HG02973 (cell line): Measurements from ENCODE around the gene LHFPL2.

Experiments
- ATAC-seq: cut with Tn5 transposase; IDR thresholded peaks from one replicate; pipeline ENCODE4 v1.9.1; 2021; ENCODE audit warnings: moderate library complexity; ENCODE audit not compliant: unreplicated experiment

Gene LHFPL2

DNA sequence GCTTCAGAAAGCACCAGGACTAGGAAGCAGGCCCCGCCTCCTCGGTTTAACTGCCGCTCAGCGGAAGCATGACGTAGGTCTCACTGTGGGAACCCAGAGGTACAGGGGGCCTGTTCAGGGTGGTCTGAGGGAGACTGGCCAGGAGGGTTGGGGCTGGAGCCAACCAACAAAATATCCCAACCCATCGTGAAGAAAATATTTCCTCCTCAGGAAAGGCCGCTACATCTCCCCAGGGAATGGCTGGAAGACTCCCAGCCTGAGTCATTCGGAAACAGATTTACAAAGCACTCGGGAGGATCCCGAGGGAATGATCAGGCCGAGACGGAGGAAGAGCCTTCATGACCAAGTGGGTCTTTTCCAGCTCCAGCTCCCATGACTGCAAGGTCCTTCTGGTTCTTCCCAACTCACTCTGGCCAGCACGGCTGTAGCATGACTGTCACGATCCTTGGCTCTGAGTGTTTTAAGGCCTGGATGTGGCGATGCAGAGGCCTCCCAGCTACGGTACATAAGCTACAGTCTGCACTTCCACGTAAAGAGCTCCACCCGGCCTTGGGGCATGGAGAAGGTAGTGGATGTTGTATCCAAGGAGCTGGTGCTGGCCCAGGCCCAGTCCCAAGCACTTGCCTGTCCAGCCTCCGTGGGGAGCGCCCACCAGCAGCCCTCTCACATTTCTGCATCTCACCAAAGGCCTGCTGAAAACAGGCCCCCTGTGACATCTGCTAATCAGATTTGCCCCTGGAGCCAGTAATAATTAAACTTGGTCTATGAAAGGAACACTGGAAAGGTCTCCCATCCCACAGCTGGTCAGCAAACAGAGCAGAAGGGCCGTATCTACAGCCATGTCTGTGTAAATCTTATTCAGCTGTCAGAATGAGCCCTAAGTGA is 100.6 kb downstream of the LHFPL2 start:
- ATAC-seq: no peak

DNA sequence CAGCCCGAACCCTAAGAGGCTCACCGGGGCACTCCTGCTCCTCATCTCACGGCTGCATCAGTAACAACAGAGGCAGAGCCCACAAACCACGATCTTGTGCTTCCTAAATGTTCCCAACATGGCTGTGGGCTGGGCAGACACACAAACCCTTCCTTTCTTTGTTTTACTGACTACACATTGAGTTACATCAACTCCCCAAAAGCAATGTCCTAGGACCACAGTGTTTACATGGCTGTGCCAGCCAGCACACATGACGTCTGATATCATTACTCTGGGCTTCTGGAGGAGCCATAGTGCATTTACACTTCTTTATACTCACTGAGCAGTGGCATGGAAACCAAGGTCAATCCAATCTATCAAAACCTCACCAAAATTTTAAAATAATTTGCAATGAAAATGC is 101.4 kb downstream of the LHFPL2 start:
- no peak for ATAC-seq

DNA sequence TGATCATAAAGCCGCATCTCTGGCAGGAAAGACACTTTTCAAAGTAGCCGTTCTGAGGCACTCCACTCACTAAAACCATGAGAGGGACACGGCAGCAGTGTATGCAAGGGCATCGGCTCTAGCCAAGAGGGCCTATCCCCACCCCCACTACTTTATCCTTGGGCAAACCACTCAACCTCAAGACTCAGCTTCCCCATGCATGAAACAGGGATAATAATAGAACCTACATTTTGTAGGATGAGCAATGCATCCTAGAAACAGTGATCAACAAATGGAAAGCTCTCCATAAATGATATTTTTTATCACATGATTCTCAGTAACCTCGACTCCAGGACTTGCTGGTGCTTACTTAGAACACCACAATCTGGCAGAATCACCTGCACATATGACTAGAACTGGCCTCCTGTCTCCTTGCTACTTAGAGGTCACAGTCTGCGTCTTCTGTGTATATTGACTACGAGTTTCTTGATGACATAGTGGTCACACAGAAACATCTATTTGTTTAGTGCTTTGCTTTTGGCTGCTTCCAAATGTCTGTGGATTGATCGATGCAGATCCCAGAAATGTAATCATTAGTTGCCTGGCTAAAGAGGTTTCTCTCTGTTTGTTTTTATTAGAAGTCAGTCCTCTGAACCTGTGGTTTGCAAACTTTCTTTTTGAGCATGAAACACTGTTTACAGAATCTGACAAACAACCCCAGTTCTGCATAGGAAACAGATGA is 102.1 kb downstream of the LHFPL2 start:
- ATAC-seq: no peak

DNA sequence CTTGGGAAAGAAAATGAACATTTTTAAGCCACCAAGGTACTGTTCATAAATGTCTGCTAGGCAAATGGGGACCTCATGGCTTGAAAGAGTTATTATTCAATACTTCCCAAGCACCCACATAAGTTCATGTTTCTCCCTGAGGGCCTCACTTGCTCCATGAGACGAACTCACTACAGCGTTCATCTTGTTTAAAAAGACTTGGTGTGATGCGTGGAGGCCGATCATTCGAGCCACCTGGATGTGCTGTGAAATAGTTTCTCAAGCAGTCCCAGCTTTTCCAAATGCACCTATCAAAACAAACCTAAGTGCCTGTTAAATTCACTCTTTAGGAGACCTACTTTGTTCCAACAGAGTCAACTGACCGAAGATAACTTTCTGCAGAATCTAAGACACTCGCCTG is 103.2 kb downstream of the LHFPL2 start:
- no peak for ATAC-seq

DNA sequence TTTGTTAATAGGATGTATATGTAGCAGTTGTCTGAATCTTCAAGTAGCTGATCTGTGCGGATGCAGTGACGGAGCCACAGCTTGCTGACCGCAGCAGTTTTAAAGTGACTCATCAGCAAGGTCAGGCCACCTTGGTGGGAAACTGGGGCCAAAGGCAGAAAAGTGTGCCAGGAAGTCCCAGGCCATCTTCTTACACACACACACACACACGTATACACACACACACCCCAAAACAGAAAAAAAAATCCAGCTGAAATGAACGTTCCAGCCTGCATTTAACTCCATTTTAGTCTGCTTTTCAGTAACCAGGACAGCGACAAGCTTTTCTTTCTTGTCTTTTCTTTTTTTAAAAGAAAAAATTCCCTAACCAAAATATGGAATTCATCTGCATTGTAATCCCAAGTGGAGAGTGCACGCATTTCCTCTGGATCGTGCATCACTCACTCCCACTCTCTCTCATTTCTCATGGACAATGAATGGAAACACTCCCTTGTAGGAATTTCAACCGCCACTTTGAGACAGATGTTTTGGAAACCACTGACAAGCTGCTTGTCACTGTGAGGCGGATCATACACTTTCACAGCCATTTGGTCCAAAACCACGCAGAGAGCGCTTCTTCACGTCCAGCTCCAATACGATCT is 103.9 kb downstream of the LHFPL2 start:
- ATAC-seq: no peak

DNA sequence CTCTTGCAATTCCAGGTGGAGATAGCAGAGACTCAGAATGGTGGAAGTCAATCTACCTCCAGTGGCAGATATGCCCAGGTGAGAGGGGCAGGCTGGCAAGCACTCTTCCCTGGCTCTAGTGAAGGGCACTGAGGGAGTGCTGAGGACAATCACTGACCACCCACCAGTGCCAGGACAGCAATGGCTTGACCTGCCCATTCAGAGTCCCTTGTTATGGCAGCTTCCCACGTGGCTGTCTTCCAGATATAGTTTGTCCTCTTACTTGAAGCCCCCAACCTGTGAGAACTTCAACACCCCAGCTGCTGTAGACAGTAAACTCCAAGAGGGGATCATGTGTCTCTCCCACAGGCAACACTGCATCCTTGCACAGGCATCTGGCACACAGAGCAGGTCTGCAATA is 104.7 kb downstream of the LHFPL2 start:
- no peak for ATAC-seq

DNA sequence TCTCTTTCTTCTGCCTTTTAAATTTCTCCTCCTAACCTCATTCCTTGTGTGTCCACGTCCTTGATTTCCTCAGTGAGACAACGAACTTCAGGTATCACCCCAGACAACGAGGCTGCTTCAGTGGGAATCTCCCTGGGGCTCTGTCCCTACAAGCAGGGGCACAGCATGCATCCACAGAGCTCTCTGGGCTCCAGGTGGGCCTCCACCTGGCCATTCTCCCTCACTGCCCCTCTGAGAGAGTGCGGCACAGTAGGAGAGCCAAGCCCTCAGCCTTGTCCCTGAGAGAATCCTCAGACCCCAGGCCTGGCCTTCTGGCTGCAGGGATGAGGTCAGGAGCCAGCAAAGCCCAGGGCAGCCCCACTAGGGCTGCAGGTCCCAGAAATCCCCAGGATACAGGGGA is 105.3 kb downstream of the LHFPL2 start:
- ATAC-seq: no peak

DNA sequence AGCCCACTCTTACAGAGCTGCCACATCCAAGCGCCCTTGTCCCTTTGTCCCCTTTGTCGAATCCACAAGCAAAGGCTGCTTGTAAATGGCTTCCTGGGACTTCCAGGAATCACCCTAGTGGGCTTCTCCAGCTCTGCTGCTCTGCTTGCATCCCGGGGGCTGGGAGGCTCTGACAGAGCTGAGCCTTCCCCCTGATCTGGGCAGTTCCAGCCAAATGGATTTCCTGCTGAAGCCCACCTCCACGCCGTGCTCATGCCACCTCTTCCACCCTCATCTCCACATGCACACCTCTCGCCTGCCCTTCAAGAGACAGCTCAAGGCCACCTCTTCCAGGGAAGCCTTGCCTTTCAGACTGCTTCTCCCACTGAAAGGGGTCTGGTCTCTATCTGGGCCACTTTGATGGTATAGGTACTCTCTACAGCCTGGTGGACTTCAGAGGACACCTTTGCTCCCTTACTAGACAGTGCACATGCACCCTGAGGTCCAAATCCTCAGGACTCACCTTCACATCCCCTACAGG is 106.2 kb downstream of the LHFPL2 start:
- ATAC-seq: no peak

DNA sequence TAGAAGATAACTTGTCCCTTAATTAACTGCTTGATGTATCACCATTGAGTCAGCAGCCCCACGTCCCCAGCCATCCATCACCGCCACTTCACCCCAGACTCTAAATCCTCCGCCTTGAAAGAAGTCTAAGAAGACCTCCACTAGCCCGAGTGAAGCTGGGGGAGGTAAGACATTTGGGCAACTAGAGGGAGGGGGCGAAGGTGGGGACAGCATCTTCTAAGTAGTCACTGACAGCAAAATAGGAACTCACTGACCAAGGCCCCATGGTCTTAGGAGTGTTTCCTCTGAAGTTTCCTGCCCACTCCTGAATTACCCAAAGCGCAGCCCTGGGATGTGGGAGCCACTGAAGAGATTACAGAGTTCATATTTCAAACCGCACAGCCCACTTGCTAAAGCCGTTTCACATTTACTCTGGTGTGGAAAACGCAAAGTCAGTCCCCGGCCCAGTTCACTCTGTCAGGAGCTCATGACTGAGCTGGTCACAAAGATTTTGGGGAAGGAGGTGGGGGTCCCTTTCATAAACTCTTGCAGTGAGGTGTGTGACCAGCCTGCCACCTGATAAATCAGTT is 107.4 kb downstream of the LHFPL2 start:
- no peak for ATAC-seq

DNA sequence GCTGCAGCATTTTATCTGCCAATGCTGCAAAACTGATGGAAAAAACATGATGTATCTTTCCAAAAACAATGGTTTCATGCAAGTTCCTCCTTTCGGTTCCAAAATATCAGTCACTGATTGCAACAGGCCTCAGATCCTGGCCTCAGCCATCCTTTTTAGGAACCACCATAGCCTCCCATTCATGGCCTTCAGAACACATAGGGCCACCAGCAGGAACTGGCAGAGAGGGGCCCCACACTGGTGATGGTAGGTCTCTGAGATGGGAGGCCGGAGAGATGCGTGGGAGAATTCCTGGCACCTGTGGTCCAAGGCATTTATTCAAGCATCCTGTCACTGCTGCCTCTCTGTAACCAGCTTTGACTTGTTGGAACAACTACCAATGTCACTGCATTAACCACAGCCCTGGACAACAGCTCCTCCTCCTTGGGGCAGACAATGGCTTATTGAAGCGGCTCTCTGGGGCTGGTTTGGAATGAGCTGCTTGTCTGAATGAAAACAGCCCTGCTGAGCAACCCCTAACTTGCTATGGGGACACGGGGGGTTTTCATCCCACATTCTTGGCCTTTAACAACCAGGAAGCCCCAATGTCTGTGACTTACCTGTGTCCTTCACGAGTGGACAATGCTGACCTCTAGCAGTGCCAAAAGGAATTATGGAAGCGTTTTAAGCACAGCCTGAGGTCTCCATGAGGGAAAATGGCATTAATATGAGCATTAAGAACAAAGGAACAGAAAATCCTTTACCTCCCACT is 108.1 kb downstream of the LHFPL2 start:
- no peak for ATAC-seq

DNA sequence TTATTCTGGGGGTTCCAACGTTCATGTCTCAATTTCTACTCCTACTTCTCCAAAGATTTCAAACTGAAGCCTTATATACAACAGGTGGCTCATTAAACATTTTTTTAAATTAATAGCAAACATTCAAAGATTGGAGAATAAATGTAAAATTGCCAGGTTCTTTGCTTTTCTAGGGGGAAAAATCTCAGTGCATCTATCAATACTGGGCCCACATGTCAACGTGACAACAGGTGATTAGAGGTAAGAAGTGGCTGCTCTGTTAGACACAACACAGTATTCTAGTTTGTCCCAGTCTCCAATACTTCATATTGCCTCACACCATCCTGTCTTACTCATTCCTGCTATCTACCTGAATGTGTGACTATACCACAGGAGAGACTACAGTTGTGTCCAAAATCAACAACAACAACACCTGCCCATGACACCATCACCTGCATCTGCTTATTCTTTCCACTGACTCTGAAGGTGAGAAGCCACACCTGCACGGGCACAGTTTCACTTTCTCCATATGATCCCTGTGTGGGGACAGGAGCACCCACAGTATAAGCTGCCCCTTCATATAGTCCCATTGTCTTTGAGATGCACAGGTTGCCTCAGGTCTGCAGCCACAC is 110.2 kb downstream of the LHFPL2 start:
- ATAC-seq: no peak

DNA sequence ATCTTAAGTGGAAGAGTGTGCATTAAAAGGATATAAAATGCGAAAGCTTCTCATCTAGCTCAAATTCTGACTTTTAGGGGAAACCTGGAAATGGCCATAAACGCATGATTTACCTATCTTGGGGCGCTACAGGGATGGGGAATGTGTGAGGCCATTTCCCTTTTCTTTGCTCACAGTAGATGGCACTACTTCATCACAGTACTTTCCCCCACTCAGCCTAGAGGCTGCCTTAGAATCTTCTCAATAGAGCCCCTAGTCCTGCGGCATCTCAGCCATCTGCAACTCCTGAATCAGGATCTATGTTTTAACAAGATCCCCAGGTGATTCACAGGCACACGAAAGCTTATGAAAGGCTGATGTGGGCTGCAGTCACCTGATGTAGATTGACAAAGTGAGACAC is 110.8 kb downstream of the LHFPL2 start:
- ATAC-seq: no peak

DNA sequence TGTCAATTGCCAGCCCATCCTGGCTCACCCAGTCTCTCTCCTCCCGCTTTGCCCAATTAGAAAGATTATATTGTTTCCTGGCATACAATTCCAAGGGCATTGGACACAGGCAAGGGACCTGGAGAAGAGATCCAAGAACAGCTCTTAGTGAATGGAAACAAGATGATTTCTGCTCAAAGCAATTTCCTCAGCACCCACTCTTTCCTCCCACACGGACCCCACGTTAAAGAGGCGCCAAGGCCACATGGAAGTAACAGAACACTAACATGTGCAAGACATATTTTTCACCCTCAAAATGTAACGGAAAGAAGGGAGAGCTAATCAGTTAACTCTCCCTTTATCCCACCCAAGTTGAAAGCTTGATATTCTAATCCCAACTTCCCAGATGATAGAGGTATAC is 111.2 kb downstream of the LHFPL2 start:
- ATAC-seq: no peak

DNA sequence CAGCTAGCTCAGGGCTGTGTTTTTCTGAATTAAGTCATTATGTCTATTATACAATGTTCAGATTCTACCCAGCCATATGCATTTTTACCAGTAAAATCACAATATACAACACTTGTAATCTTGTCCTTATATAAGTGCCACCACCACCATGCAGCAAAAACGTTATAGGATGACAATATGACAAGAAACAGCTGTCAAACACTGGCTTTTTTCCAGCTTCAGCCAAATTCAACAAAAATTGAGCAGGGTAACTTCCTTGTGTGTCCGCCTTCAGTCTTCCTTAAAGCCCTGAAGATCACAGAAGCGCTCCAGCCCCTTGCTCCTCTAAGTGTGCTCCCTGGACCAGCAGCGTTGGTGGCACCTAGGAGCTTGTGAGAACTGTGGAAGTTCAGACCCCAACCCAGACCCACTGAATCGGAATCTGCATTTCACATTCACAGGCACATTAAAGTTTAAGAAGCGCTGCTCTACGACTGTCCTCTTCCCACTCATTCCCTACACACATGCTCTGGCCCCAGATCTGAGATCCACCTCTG is 111.8 kb downstream of the LHFPL2 start:
- ATAC-seq: no peak

DNA sequence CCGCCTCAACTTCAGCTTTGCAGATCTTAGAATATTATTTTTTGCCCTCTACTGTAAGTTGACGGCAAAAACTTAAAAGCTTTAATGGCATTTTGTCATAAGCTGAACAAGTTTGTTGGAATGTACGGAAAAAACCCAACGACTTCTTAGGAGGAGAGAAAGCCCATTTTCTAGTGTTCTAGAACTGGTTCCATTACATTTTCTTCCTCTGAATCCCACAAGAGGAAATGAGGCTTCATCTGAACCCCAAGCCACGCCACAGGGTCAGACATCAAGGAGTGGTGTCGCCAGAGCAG is 113.7 kb downstream of the LHFPL2 start:
- no peak for ATAC-seq

DNA sequence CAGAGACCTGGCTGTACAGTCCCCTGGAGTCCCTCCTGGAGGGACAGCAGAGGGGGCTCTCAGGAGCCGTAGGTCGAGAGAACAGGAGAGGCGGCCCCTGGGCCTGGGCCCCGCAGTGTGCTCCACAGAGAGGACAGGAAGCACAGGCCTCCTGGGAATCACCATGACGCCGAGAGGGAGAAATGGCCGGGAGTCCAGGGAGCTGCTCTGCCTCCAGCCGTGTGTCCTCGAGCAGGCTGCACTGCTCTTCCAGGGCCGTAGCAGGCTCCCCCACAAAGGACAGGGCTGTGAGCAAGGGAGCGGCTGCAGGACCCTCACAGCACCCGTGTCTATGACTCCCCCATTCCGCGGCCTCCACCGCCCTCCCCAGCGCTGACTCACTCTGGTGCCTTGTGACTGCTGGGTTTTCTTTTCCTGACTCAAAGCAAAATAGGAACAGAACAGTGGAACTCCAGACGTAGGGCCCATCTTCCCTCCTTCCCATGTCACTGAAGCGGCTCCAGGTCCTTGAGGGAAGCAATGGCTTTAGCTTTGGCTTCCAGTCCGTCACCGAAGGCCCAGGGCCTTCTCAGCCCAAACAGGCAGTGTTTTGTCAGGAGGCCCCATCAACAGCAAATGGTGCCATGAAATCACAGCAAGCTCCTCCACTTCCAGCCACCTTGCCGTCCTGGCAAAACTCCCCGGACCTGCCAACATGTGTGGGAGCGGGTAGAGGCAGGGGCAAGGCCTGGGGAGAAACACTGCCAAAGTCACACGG is 114.2 kb downstream of the LHFPL2 start:
- ATAC-seq: no peak

DNA sequence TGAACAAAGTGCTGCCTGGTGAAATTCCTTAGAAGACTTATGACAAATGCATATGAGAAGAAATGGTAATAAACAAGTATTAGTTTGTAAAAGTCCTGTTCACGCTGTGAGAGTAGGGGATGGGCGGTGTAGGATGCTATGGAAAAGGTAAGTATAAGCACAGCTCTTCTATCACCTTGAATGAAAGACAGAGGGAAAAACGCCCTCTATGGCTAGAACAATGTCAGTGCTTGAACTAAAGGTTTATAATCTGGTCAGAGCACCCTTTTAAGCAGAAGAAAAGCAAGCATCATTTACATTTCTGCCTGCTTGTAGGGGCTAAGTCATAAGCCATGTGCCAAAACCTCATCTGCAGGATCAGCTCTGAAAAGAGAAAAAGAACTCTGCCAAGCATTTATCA is 115.2 kb downstream of the LHFPL2 start:
- ATAC-seq: no peak

DNA sequence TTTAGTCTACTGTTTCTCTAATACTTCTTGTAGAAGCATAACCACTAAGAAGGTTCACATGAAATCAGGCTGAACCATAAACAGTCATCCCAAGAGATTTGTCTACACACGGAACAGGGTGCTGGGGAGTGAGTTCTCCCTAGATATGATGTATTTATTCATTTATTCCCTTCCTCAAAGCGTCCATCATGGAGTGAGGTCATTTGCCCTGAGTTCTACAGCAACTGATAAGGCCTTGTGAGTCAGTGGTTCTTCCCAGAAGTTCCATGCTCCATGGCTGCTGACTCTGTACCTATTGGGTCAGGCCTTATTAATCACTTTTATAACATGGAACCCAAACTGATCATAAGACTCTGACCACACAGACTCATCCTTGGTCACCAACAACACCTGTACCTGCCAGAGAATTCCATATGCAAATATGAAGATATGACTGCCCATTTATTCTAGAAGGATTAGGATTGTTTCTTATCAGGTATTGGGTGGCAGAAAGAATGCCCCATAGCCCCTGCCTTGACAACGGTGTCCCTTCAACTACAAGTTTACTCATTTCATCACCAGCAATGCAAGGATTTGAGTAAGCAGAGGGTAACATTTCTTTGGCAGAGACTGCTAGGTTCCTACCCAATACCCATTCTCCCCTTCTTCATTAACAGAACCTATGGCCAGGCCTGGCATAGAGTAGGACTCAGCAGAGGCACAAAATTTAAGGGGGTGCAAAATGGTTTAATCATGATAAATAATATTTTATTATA is 118.1 kb downstream of the LHFPL2 start:
- ATAC-seq: no peak

DNA sequence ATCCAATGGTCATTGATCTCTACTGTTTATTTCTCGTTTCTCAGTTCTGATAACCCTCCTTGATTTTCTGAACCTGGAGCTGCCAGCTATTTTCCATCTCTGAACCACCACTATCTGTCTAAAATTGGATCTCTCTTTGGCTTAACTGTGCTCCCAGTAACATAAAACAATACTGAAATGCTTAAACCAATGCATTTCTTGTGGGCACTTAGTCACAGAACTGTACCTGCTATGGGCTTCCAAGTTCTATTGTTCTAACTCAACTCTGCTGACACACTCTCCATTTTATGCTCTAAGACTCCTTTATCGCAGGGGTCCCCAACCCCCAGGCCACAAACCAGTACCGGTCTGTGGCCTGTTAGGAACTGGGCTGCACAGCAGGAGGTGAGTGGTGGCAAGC is 120.6 kb downstream of the LHFPL2 start:
- no peak for ATAC-seq
